Astrocyte (in vitro differentiated cells and primary cell): ENCODE results near the gene ZP2. TPM values are rescaled to one million over a fixed set of nuclear protein-coding genes. Genes with fewer than 3 reads are reported as not detected.

ENCODE experiments used
- DNase-seq: peaks from one replicate; pipeline ENCODE4 v3.0.0-alpha.2; 2010; ENCODE audit warnings: low read depth
- FAIRE-seq: peaks from 2 replicates; lab custom pipeline; 2011; peaks lifted over from hg19 to GRCh38; lab: Jason Lieb, UNC
- H2AFZ ChIP-seq: 2 replicates; pipeline ENCODE4 v1.6.0; 2012; ENCODE audit warnings: low read depth, low read length, inconsistent platforms
- H3K27ac ChIP-seq: 2 replicates; pipeline ENCODE4 v1.5.1; 2011; ENCODE audit warnings: low read depth, low read length, inconsistent platforms
- H3K27me3 ChIP-seq: 2 replicates; pipeline ENCODE4 v1.6.0; 2011; ENCODE audit warnings: low read length, inconsistent platforms; ENCODE audit not compliant: insufficient read depth
- H3K36me3 ChIP-seq: 2 replicates; pipeline ENCODE4 v1.5.1; 2011; ENCODE audit warnings: low read length, inconsistent platforms; ENCODE audit not compliant: insufficient read depth
- H3K4me1 ChIP-seq: 2 replicates; pipeline ENCODE4 v1.5.1; 2011; ENCODE audit warnings: low read length, inconsistent platforms; ENCODE audit not compliant: insufficient read depth
- H3K4me2 ChIP-seq: 2 replicates; pipeline ENCODE4 v1.6.0; 2012; ENCODE audit warnings: low read length, inconsistent platforms
- H3K4me3 ChIP-seq: 2 replicates; pipeline ENCODE4 v1.5.1; 2011; ENCODE audit warnings: low read depth, mild to moderate bottlenecking, low read length, inconsistent platforms; ENCODE audit not compliant: insufficient read depth
- H3K79me2 ChIP-seq: 2 replicates; pipeline ENCODE4 v1.6.0; 2012; ENCODE audit warnings: mild to moderate bottlenecking, low read length, inconsistent platforms; ENCODE audit not compliant: insufficient read depth
- H3K9ac ChIP-seq: 2 replicates; pipeline ENCODE4 v1.6.0; 2012; ENCODE audit warnings: mild to moderate bottlenecking, low read length, inconsistent platforms
- H3K9me3 ChIP-seq: 2 replicates; pipeline ENCODE4 v1.5.1; 2012; ENCODE audit warnings: low read depth, mild to moderate bottlenecking, low read length, inconsistent platforms; ENCODE audit not compliant: insufficient read depth
- H4K20me1 ChIP-seq: 2 replicates; pipeline ENCODE4 v1.6.0; 2012; ENCODE audit warnings: low read length, inconsistent platforms; ENCODE audit not compliant: insufficient read depth
- H3K27ac Mint-ChIP-seq: one replicate; pipeline ENCODE4 v1.8.0; 2021; ENCODE audit warnings: mild to moderate bottlenecking, mixed read lengths; ENCODE audit not compliant: unreplicated experiment
- H3K27me3 Mint-ChIP-seq: one replicate; pipeline ENCODE4 v1.8.0; 2021; ENCODE audit warnings: low read depth, mixed read lengths; ENCODE audit not compliant: unreplicated experiment
- H3K36me3 Mint-ChIP-seq: one replicate; pipeline ENCODE4 v1.8.0; 2021; ENCODE audit warnings: low read depth, mixed read lengths; ENCODE audit not compliant: unreplicated experiment
- H3K4me1 Mint-ChIP-seq: one replicate; pipeline ENCODE4 v1.8.0; 2021; ENCODE audit warnings: low read depth, mixed read lengths; ENCODE audit not compliant: unreplicated experiment
- H3K4me3 Mint-ChIP-seq: one replicate; pipeline ENCODE4 v1.8.0; 2021; ENCODE audit warnings: mild to moderate bottlenecking, moderate library complexity, mixed read lengths; ENCODE audit not compliant: unreplicated experiment
- H3K9me3 Mint-ChIP-seq: one replicate; pipeline ENCODE4 v1.8.0; 2021; ENCODE audit warnings: mild to moderate bottlenecking, mixed read lengths; ENCODE audit not compliant: unreplicated experiment
- EZH2 ChIP-seq: IDR thresholded peaks from 2 replicates; pipeline ENCODE4 v1.6.1; 2012; ENCODE audit warnings: mild to moderate bottlenecking, low read length, inconsistent platforms; ENCODE audit not compliant: insufficient read depth
- total RNA-seq: library from RNA; stranded (reverse); gene quantifications from 2 replicates; pipeline ENCODE4 v1.2.1, GENCODE V29; 2021
- TF ChIP-seq, protein P1 (sequence below): IDR thresholded peaks from 2 replicates; pipeline ENCODE4 v1.5.1; 2011; ENCODE audit warnings: low read depth, mild to moderate bottlenecking, inconsistent platforms, low read length, moderate library complexity; ENCODE audit not compliant: insufficient read depth

Gene ZP2
- total RNA-seq, 1 donor from 2014 or later, result not detected

DNA sequence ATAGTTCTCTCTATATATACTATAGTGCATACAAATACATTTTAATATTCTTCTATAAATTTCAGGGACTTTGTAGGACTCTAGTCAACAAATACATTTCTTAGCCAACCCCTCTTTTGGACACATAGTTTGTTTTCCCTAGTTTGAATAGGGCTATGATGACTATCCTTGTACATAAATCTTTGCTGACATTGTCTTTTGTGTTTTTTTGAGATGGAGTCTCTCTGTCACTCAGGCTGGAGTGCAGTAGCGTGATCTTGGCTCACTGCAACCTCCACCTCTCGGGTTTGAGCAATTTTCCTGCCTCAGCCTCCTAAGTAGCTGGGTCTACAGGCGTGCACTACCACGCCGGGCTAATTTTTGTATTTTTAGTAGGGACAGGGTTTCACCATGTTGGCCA lies 25.5 kb upstream of the ZP2 start:
- no peaks in the 10 kb centered on the region for H3K4me1 ChIP-seq
- no peak overlapping the region for H3K9ac ChIP-seq
- H3K27ac ChIP-seq, result no peak overlapping the region
- H3K4me3 Mint-ChIP-seq, result no peak overlapping the region
- no peaks in the 10 kb centered on the region for H3K4me1 Mint-ChIP-seq
- no peaks in the 10 kb centered on the region for H3K36me3 Mint-ChIP-seq
- peaks cover 9% of the 10 kb centered on the region for H3K27me3 Mint-ChIP-seq
- no peak for TF ChIP-seq EZH2
- TF ChIP-seq, protein P1, sequence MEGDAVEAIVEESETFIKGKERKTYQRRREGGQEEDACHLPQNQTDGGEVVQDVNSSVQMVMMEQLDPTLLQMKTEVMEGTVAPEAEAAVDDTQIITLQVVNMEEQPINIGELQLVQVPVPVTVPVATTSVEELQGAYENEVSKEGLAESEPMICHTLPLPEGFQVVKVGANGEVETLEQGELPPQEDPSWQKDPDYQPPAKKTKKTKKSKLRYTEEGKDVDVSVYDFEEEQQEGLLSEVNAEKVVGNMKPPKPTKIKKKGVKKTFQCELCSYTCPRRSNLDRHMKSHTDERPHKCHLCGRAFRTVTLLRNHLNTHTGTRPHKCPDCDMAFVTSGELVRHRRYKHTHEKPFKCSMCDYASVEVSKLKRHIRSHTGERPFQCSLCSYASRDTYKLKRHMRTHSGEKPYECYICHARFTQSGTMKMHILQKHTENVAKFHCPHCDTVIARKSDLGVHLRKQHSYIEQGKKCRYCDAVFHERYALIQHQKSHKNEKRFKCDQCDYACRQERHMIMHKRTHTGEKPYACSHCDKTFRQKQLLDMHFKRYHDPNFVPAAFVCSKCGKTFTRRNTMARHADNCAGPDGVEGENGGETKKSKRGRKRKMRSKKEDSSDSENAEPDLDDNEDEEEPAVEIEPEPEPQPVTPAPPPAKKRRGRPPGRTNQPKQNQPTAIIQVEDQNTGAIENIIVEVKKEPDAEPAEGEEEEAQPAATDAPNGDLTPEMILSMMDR, result no peak
- H3K9me3 ChIP-seq, result no peaks in the 10 kb centered on the region
- no peaks in the 10 kb centered on the region for H3K9me3 Mint-ChIP-seq
- H4K20me1 ChIP-seq, result no peaks in the 10 kb centered on the region
- H3K4me2 ChIP-seq, result no peak overlapping the region
- DNase-seq (no peak), FAIRE-seq (no peak)
- H3K4me3 ChIP-seq, result no peak overlapping the region
- peaks cover 2% of the 10 kb centered on the region for H3K27me3 ChIP-seq
- H3K27ac Mint-ChIP-seq, result no peak overlapping the region
- H3K79me2 ChIP-seq, result no peaks in the 10 kb centered on the region
- H3K36me3 ChIP-seq, result no peaks in the 10 kb centered on the region
- H2AFZ ChIP-seq, result no peak overlapping the region

DNA sequence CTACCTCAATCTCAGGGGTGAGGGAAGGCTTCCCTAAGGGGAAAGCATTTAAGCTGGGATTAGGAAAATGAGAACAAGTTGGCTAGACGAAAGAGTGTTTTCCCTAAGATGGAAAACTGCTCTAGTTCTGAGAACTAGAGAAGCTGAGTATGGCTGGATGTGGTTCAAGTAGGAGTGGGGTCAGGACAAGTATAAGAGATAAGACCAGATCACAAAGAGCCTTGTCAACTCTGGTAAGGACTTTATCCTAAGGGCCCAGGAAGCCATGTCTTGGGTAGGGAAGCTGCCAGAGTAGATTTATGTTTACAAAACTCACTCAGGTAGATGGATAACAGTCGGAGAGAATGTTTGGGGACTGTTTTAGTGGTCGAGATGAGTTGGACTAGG lies 23.8 kb upstream of the ZP2 start:
- Histone ChIP-seq H3K4me3 (no peak overlapping the region), H2AFZ (no peak overlapping the region), H3K27ac (no peak overlapping the region), H3K4me2 (no peak overlapping the region), H3K79me2 (no peaks in the 10 kb centered on the region), H3K9me3 (no peaks in the 10 kb centered on the region), H3K4me1 (no peaks in the 10 kb centered on the region), H3K9ac (no peak overlapping the region), H3K36me3 (no peaks in the 10 kb centered on the region), H3K27me3 (peaks cover 2% of the 10 kb centered on the region), H4K20me1 (no peaks in the 10 kb centered on the region)
- Mint-ChIP-seq H3K27ac (no peak overlapping the region), H3K27me3 (peaks cover 9% of the 10 kb centered on the region), H3K36me3 (no peaks in the 10 kb centered on the region), H3K4me3 (no peak overlapping the region), H3K4me1 (no peaks in the 10 kb centered on the region), H3K9me3 (no peaks in the 10 kb centered on the region)
- DNase-seq (no peak), FAIRE-seq (no peak)
- TF ChIP-seq, protein P1, result no peak
- TF ChIP-seq EZH2, result no peak

- H2AFZ ChIP-seq, result no peak within 1 kb of the TSS
- Mint-ChIP-seq H3K27me3 (peaks cover 9% of the 10 kb centered on the region), H3K36me3 (no peaks in the 10 kb centered on the region), H3K9me3 (no peaks in the 10 kb centered on the region), H3K27ac (no peak within 1 kb of the TSS), H3K4me1 (no peaks in the 10 kb centered on the region), H3K4me3 (no peak within 1 kb of the TSS)
- H3K4me1 ChIP-seq, result no peaks in the 10 kb centered on the region
- H3K4me3 ChIP-seq, result no peak within 1 kb of the TSS
- DNase-seq (no peak), FAIRE-seq (no peak)
- H3K9me3 ChIP-seq, result no peaks in the 10 kb centered on the region
- peaks cover under 1% of the 10 kb centered on the region for H3K27me3 ChIP-seq
- TF ChIP-seq, protein P1, result no peak
- no peak for TF ChIP-seq EZH2
- H3K4me2 ChIP-seq, result no peak within 1 kb of the TSS
- H3K9ac ChIP-seq, result no peak within 1 kb of the TSS
- H4K20me1 ChIP-seq, result no peaks in the 10 kb centered on the region
- no peaks in the 10 kb centered on the region for H3K36me3 ChIP-seq
- no peak within 1 kb of the TSS for H3K27ac ChIP-seq
- no peaks in the 10 kb centered on the region for H3K79me2 ChIP-seq
These were observed 22.3 kb upstream of the ZP2 start, which contains the start of gene ANKS4B for GRCh38 chr16:21233521-21234150. ANKS4B (plus strand) TSS chr16:21233699; CDS start chr16:21233738, 39 bp downstream.
